ENCODE data around the gene SPSB1.

DNA sequence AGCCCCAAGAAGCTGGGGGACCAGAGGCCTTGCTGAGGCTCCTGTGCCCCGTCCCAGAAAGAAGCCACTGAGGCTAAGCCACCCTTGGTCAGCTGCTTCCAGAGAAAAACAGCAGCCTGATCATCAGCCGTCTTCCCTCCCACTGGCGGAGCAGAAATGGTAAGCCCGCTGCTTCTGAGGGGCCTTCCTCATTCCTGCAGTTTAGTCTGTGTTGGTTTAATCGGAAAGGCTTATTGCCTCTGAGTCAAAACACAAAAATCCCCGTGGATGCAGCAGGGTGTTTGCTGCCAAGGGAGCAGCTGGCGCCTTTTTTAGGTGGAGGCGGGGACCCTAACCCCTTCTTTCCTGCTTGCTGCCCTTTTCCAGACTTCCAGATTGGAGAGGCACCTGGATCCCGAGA is 33.9 kb downstream of the SPSB1 start:
- TF ChIP-seq POLR2AphosphoS5 (IDR thresholded peaks at IDR 0.05; ENCODE audit: low read depth, low read length) (no peak), SIN3A (IDR thresholded peaks at IDR 0.05; ENCODE audit: borderline replicate concordance, insufficient read depth, low read length) (no peak), TAF1 (IDR thresholded peaks at IDR 0.05; ENCODE audit: borderline replicate concordance, insufficient read depth, low read length) (no peak)
- TF ChIP-seq, protein P1, sequence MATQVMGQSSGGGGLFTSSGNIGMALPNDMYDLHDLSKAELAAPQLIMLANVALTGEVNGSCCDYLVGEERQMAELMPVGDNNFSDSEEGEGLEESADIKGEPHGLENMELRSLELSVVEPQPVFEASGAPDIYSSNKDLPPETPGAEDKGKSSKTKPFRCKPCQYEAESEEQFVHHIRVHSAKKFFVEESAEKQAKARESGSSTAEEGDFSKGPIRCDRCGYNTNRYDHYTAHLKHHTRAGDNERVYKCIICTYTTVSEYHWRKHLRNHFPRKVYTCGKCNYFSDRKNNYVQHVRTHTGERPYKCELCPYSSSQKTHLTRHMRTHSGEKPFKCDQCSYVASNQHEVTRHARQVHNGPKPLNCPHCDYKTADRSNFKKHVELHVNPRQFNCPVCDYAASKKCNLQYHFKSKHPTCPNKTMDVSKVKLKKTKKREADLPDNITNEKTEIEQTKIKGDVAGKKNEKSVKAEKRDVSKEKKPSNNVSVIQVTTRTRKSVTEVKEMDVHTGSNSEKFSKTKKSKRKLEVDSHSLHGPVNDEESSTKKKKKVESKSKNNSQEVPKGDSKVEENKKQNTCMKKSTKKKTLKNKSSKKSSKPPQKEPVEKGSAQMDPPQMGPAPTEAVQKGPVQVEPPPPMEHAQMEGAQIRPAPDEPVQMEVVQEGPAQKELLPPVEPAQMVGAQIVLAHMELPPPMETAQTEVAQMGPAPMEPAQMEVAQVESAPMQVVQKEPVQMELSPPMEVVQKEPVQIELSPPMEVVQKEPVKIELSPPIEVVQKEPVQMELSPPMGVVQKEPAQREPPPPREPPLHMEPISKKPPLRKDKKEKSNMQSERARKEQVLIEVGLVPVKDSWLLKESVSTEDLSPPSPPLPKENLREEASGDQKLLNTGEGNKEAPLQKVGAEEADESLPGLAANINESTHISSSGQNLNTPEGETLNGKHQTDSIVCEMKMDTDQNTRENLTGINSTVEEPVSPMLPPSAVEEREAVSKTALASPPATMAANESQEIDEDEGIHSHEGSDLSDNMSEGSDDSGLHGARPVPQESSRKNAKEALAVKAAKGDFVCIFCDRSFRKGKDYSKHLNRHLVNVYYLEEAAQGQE (IDR thresholded peaks at IDR 0.05; ENCODE audit: insufficient read depth in 1 of 2, low read depth in 2 of 2, low read length in 2 of 2), result no peak
